ENCODE results near the gene RAB19. TPM values are rescaled to one million over a fixed set of nuclear protein-coding genes. Genes with fewer than 3 reads are reported as not detected.
"Not testable (repeated sequence)": the region's sequence is repeated elsewhere in the genome, so short reads cannot be mapped to it uniquely, and the experiment has no call there.

The RAB19 gene
- total RNA-seq, 1 experiment from 2014 or later, result 1.3 TPM

DNA sequence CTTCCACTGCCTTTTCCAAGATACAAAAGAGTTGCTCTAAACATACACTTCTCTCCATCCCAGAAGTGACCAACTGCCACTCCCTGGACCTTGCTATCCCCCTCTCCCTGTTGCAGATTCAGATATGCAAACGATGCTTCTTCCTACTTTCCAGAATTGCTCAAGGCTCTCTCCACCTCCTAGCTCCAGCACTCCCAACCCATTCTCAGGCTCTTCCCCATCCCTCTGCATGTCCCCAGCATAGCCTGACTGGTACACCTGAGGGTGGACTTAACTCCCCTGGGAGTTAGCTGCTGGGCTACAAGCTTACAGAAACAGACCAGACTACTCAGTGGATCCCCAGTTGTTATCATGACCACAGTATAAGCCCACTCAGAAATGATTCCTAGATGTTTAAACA is 47.9 kb downstream of the RAB19 start:
- H3K4me3 ChIP-seq (ENCODE audit: low read length), result no peak overlapping the region
- H3K79me2 ChIP-seq (ENCODE audit: low read length), result no peaks in the 10 kb centered on the region
- POLR2A ChIA-PET (ENCODE audit: unreplicated experiment), result no interaction called here
- TF ChIP-seq EZH2 (IDR thresholded peaks at IDR 0.05; ENCODE audit: low read length, unreplicated experiment), result no peak
- TF ChIP-seq EZH2phosphoT487 (IDR thresholded peaks at IDR 0.05; ENCODE audit: borderline replicate concordance, low read length), result no peak
- TF ChIP-seq CTCF (conservative IDR thresholded peaks at IDR 0.05; ENCODE audit: low read depth, low read length), result no peak
- no peak overlapping the region for H2AFZ ChIP-seq (ENCODE audit: low read length)
- H3F3A ChIP-seq (ENCODE audit: low read length, unreplicated experiment), result no peaks in the 10 kb centered on the region
- peaks cover 29% of the 10 kb centered on the region for H3K36me3 ChIP-seq (ENCODE audit: low read depth, low read length)
- BruUV-seq (replicated peaks), result no TSS peak
- H3K27me3 ChIP-seq (ENCODE audit: low read length), result no peaks in the 10 kb centered on the region
- H3K9me2 ChIP-seq (replicated peaks; ENCODE audit: low read length), result no peaks in the 10 kb centered on the region
- no peaks in the 10 kb centered on the region for H3K4me1 ChIP-seq (ENCODE audit: insufficient read depth, low read length)
- H3K27ac ChIP-seq (ENCODE audit: low read length), result no peak overlapping the region
- DNase-seq (no peak), ATAC-seq (no peak)
- intact Hi-C loops (cut with micrococcal nuclease), result no loop called here
- CTCF ChIA-PET, result no interaction called here
- no peaks in the 10 kb centered on the region for H4K20me1 ChIP-seq (ENCODE audit: low read length)
- no peaks in the 10 kb centered on the region for H3K9me3 ChIP-seq (ENCODE audit: low read length)
- H3K4me2 ChIP-seq (ENCODE audit: low read length), result no peak overlapping the region
- no peak overlapping the region for H3K9ac ChIP-seq (ENCODE audit: low read length)

- Histone ChIP-seq H3K9ac (ENCODE audit: low read length) (no peak overlapping the region), H3K4me1 (ENCODE audit: insufficient read depth, low read length) (no peaks in the 10 kb centered on the region), H3K9me2 (replicated peaks; ENCODE audit: low read length) (no peaks in the 10 kb centered on the region), H3K9me3 (ENCODE audit: low read length) (no peaks in the 10 kb centered on the region), H3K4me2 (ENCODE audit: low read length) (no peak overlapping the region), H3K36me3 (ENCODE audit: low read depth, low read length) (peaks cover 36% of the 10 kb centered on the region), H3K27me3 (ENCODE audit: low read length) (no peaks in the 10 kb centered on the region), H3F3A (ENCODE audit: low read length, unreplicated experiment) (no peaks in the 10 kb centered on the region), H3K27ac (ENCODE audit: low read length) (no peak overlapping the region), H3K4me3 (ENCODE audit: low read length) (no peak overlapping the region), H3K79me2 (ENCODE audit: low read length) (no peaks in the 10 kb centered on the region), H2AFZ (ENCODE audit: low read length) (no peak overlapping the region), H4K20me1 (ENCODE audit: low read length) (no peaks in the 10 kb centered on the region)
- TSS peak; percentile 43 for BruUV-seq (replicated peaks)
- peak; percentile 15; the same call in 1 of the 2 replicates for ATAC-seq
- no peak for TF ChIP-seq CTCF (conservative IDR thresholded peaks at IDR 0.05; ENCODE audit: low read depth, low read length)
- no peak for TF ChIP-seq EZH2 (IDR thresholded peaks at IDR 0.05; ENCODE audit: low read length, unreplicated experiment)
- no peak for TF ChIP-seq EZH2phosphoT487 (IDR thresholded peaks at IDR 0.05; ENCODE audit: borderline replicate concordance, low read length)
- CTCF ChIA-PET, result no interaction called here
- intact Hi-C loops (cut with micrococcal nuclease), result no loop called here
- peak; percentile 26 for DNase-seq
- POLR2A ChIA-PET (ENCODE audit: unreplicated experiment), result no interaction called here
These were observed 49.4 kb downstream of the RAB19 start for GRCh38 chr7:140453273-140453672.

DNA sequence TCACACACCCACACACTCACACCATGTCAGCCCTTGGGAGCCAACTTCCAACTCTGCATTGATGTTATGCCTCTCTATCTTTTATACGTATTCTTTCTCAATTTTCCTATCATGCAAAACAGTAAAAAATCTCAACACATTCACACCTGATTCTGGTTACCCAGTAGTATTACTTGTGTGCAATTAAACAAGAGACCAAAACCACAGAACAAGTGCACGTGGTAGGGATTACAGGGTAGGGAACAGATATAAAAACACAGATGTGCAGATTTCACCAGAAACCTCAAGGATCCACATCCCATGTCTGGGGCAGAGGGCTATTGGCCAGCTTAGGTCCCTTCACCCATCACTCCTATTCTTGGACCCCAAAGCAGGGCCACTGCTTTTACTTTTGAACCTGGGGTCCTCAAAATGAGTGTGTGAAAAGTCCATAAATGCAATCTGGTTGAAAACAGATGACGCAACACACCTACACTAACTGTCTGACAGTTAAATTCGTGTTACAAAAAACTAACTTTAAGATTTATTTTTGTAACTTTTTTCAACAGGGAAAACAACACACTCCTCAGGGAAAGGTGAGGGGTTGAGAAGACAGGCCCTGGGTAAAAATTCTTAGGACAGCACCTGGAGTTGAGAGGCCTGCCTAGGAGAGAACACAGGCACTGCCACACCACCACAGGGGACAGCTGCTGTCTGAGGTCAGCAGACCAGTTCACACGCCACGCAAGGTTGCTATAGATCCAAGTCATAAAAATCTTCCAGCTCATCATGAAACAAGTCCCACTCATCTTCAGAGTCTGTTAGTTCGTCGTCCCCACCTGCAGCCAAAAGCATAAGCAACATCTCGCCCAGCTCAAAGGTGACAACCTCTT is 50.2 kb downstream of the RAB19 start:
- H3K4me1 ChIP-seq (ENCODE audit: insufficient read depth, low read length); intact Hi-C loops (cut with micrococcal nuclease); BruUV-seq (replicated peaks); H3K9me3 ChIP-seq (ENCODE audit: low read length); H3K4me2 ChIP-seq (ENCODE audit: low read length); DNase-seq; H3K9me2 ChIP-seq (replicated peaks; ENCODE audit: low read length); H3K27ac ChIP-seq (ENCODE audit: low read length); H3K27me3 ChIP-seq (ENCODE audit: low read length); H3K4me3 ChIP-seq (ENCODE audit: low read length); H2AFZ ChIP-seq (ENCODE audit: low read length); H3F3A ChIP-seq (ENCODE audit: low read length, unreplicated experiment); POLR2A ChIA-PET (ENCODE audit: unreplicated experiment); H4K20me1 ChIP-seq (ENCODE audit: low read length); H3K79me2 ChIP-seq (ENCODE audit: low read length); H3K9ac ChIP-seq (ENCODE audit: low read length); CTCF ChIA-PET: not testable (repeated sequence)
- peaks cover 43% of the 10 kb centered on the region for H3K36me3 ChIP-seq (ENCODE audit: low read depth, low read length)
- ATAC-seq, result peak; percentile 24; the same call in 1 of the 2 replicates
